ENCODE data around the gene EIF1. TPM values are rescaled to one million over a fixed set of nuclear protein-coding genes. Genes with fewer than 3 reads are reported as not detected.
"Not testable (repeated sequence)": the region's sequence is repeated elsewhere in the genome, so short reads cannot be mapped to it uniquely, and the experiment has no call there.

The EIF1 gene
- total and polyA plus RNA-seq, 5 donors from 2014 or later: 1,357 to 2,625 (median 1,546) TPM

GRCh38 chr17:41685753-41686152 is 2.9 kb upstream of the EIF1 start:
- not testable (repeated sequence) for H3K27ac Mint-ChIP-seq; H3K27ac ChIP-seq (ENCODE audit: insufficient read depth, low read length, poor library complexity, severe bottlenecking); H3K4me3 ChIP-seq (ENCODE audit: low read depth, low read length); ATAC-seq (ENCODE audit: low read depth in 2 of 2); DNase-seq; H3K9me3 ChIP-seq (ENCODE audit: control insufficient read depth in 2 of 2, low read length in 2 of 2); H3K9me3 Mint-ChIP-seq; H3K4me3 Mint-ChIP-seq; H3K27me3 ChIP-seq (ENCODE audit: control insufficient read depth, insufficient read depth, low read length)
- Histone ChIP-seq H3K36me3 (ENCODE audit: control insufficient read depth, insufficient read depth, low read length) (peaks cover 14% of the 10 kb centered on the region), H3K4me1 (ENCODE audit: control insufficient read depth, insufficient read depth, low read length, poor library complexity, severe bottlenecking) (peaks cover 21% of the 10 kb centered on the region)
- Mint-ChIP-seq H3K27me3 (peaks cover 25% of the 10 kb centered on the region), H3K4me1 (peaks cover 4 to 24% (median 13%) of the 10 kb centered on the region in 4 donors), H3K36me3 (peaks cover 13% of the 10 kb centered on the region)

- H3K4me1 Mint-ChIP-seq: peaks cover 4 to 29% (median 18%) of the 10 kb centered on the region in 4 donors
- H3K9me3 Mint-ChIP-seq: peaks cover 0 to 3% (median 0%) of the 10 kb centered on the region in 7 donors
- no peak overlapping the region for H3K4me3 ChIP-seq (ENCODE audit: low read depth, low read length)
- no peak for ATAC-seq (ENCODE audit: low read depth in 2 of 2)
- H3K4me1 ChIP-seq (ENCODE audit: control insufficient read depth, insufficient read depth, low read length, poor library complexity, severe bottlenecking): peaks cover 26% of the 10 kb centered on the region
- peaks cover 18% of the 10 kb centered on the region for H3K36me3 Mint-ChIP-seq
- H3K27ac Mint-ChIP-seq: peak overlapping the region in 1 of 3 donors; percentile 63
- no peak overlapping the region for H3K4me3 Mint-ChIP-seq
- H3K27me3 Mint-ChIP-seq: peaks cover 28% of the 10 kb centered on the region
- no peaks in the 10 kb centered on the region for H3K27me3 ChIP-seq (ENCODE audit: control insufficient read depth, insufficient read depth, low read length)
- no peak overlapping the region for H3K27ac ChIP-seq (ENCODE audit: insufficient read depth, low read length, poor library complexity, severe bottlenecking)
- DNase-seq: no peak
- no peaks in the 10 kb centered on the region for H3K9me3 ChIP-seq (ENCODE audit: control insufficient read depth in 2 of 2, low read length in 2 of 2)
- peaks cover 19% of the 10 kb centered on the region for H3K36me3 ChIP-seq (ENCODE audit: control insufficient read depth, insufficient read depth, low read length)
Observed at GRCh38 chr17:41686281-41686680, 2.4 kb upstream of the EIF1 start.

GRCh38 chr17:41687828-41688640 is 651 bp upstream of the EIF1 start:
- H3K27ac Mint-ChIP-seq: peak overlapping the region; percentile 98 to 100 (median 99)
- Histone ChIP-seq H3K4me1 (ENCODE audit: control insufficient read depth, insufficient read depth, low read length, poor library complexity, severe bottlenecking) (peaks cover 30% of the 10 kb centered on the region), H3K4me3 (ENCODE audit: low read depth, low read length) (peak overlapping the region; percentile 90), H3K36me3 (ENCODE audit: control insufficient read depth, insufficient read depth, low read length) (peaks cover 37% of the 10 kb centered on the region), H3K27ac (ENCODE audit: insufficient read depth, low read length, poor library complexity, severe bottlenecking) (peak overlapping the region; percentile 100), H3K9me3 (ENCODE audit: control insufficient read depth in 2 of 2, low read length in 2 of 2) (no peaks in the 10 kb centered on the region), H3K27me3 (ENCODE audit: control insufficient read depth, insufficient read depth, low read length) (no peaks in the 10 kb centered on the region)
- DNase-seq: peak in 2 of 3 donors; percentile 46 to 79
- peak; percentile 1 to 2 for ATAC-seq (ENCODE audit: low read depth in 2 of 2)
- peak overlapping the region; percentile 97 to 100 (median 98) for H3K4me3 Mint-ChIP-seq
- H3K27me3 Mint-ChIP-seq: peaks cover 24% of the 10 kb centered on the region
- H3K36me3 Mint-ChIP-seq: peaks cover 36% of the 10 kb centered on the region
- peaks cover 15 to 44% (median 30%) of the 10 kb centered on the region in 4 donors for H3K4me1 Mint-ChIP-seq
- H3K9me3 Mint-ChIP-seq: no peaks in the 10 kb centered on the region

DNA sequence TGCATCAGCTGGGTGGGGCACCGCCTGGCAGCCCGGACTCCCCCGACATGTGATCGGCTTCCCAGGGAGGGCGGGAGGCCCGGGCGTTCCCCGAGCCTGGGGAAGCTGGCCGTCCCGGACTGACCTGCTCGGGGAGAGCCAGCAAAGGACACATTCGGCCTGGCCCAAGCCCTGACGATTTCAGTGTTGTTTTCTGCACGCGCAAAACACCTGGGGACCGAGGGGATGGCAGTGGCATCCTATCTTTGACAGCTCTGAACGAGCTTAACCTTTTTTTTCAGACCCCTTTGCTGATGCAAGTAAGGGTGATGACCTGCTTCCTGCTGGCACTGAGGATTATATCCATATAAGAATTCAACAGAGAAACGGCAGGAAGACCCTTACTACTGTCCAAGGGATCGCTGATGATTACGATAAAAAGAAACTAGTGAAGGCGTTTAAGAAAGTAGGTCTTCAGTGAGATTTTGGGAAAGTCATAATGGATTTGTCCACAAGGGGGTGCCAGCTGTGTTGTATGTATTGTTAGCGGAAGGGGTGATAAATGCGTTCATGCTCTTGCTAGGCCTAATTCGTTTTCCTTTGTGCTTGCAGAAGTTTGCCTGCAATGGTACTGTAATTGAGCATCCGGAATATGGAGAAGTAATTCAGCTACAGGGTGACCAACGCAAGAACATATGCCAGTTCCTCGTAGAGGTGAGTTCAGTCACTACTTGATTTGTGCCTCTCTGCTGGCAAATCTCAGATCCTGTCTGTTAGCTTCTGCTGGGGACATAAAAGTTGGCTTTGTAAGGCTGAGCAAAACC is 1.0 kb downstream of the EIF1 start:
- Histone ChIP-seq H3K27ac (ENCODE audit: insufficient read depth, low read length, poor library complexity, severe bottlenecking) (peak overlapping the region; percentile 100), H3K36me3 (ENCODE audit: control insufficient read depth, insufficient read depth, low read length) (peaks cover 49% of the 10 kb centered on the region), H3K4me3 (ENCODE audit: low read depth, low read length) (peak overlapping the region; percentile 98), H3K4me1 (ENCODE audit: control insufficient read depth, insufficient read depth, low read length, poor library complexity, severe bottlenecking) (peaks cover 30% of the 10 kb centered on the region), H3K9me3 (ENCODE audit: control insufficient read depth in 2 of 2, low read length in 2 of 2) (no peaks in the 10 kb centered on the region), H3K27me3 (ENCODE audit: control insufficient read depth, insufficient read depth, low read length) (no peaks in the 10 kb centered on the region)
- Mint-ChIP-seq H3K4me1 (peaks cover 15 to 44% (median 33%) of the 10 kb centered on the region in 4 donors), H3K4me3 (peak overlapping the region; percentile 97 to 100 (median 98)), H3K27ac (peak overlapping the region; percentile 98 to 100 (median 99)), H3K27me3 (peaks cover 19% of the 10 kb centered on the region), H3K9me3 (no peaks in the 10 kb centered on the region), H3K36me3 (peaks cover 41% of the 10 kb centered on the region)
- peak; percentile 43 to 80 (median 68) for DNase-seq
- no peak for ATAC-seq (ENCODE audit: low read depth in 2 of 2)

DNA sequence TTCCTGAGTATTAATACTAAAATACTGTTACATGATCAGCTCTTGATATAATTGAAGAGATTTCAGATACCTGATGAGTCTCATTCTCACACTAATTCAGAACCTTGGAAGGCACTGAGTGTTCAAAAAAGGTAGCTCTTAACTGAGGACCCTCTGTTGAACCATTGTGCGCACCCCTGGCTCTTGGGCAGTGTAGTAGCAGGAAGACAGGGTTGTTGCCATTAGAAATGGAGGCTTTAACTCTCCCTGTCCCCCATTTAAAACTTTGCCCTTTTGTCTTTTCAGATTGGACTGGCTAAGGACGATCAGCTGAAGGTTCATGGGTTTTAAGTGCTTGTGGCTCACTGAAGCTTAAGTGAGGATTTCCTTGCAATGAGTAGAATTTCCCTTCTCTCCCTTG is 1.8 kb downstream of the EIF1 start:
- Mint-ChIP-seq H3K27ac (peak overlapping the region in 1 of 3 donors; percentile 98), H3K4me3 (peak overlapping the region; percentile 97 to 100 (median 98)), H3K9me3 (no peaks in the 10 kb centered on the region), H3K27me3 (peaks cover 19% of the 10 kb centered on the region), H3K4me1 (peaks cover 15 to 47% (median 33%) of the 10 kb centered on the region in 4 donors), H3K36me3 (peaks cover 44% of the 10 kb centered on the region)
- peak overlapping the region; percentile 100 for H3K27ac ChIP-seq (ENCODE audit: insufficient read depth, low read length, poor library complexity, severe bottlenecking)
- DNase-seq: no peak
- H3K27me3 ChIP-seq (ENCODE audit: control insufficient read depth, insufficient read depth, low read length): no peaks in the 10 kb centered on the region
- ATAC-seq (ENCODE audit: low read depth in 2 of 2): no peak
- peaks cover 30% of the 10 kb centered on the region for H3K4me1 ChIP-seq (ENCODE audit: control insufficient read depth, insufficient read depth, low read length, poor library complexity, severe bottlenecking)
- H3K36me3 ChIP-seq (ENCODE audit: control insufficient read depth, insufficient read depth, low read length): peaks cover 56% of the 10 kb centered on the region
- no peaks in the 10 kb centered on the region for H3K9me3 ChIP-seq (ENCODE audit: control insufficient read depth in 2 of 2, low read length in 2 of 2)
- peak overlapping the region; percentile 98 for H3K4me3 ChIP-seq (ENCODE audit: low read depth, low read length)

DNA sequence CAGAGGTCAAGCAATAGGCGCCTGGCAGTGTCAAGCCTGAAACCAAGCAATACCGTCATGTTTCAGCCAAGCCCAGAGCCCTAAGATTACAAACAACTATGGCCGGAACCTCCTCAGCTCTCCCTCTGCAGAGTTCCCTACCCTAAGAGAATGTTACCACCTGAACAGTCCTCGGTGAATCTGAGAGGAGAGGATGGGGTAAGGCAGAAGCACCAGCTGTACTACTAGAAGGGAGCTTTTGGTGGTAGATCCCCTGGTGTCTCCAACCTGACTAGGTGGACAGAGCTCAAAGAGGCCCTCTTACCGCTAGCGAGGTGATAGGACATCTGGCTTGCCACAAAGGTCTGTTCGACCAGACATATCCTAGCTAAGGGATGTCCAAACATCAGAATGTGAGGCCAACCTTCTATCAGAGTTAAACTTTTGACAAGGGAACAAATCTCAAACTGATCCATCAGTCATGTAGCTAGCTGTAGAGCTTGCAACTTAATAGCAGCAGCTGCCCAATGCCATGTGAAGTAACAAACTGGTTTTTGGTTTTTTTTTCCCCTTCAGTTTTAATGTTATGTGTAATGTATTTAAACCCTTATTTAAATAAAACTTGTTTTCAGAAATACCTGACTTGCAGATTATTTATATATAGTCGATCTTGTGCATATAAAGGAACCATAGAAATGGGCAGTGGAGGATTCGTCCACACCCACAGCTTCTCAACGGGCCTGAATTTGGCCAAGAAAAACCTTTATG is 2.5 kb downstream of the EIF1 start:
- H3K9me3 Mint-ChIP-seq: no peaks in the 10 kb centered on the region
- DNase-seq (peak in 1 of 3 donors; percentile 44), ATAC-seq (ENCODE audit: low read depth in 2 of 2) (no peak)
- Histone ChIP-seq H3K4me3 (ENCODE audit: low read depth, low read length) (peak overlapping the region; percentile 98), H3K9me3 (ENCODE audit: control insufficient read depth in 2 of 2, low read length in 2 of 2) (no peaks in the 10 kb centered on the region), H3K36me3 (ENCODE audit: control insufficient read depth, insufficient read depth, low read length) (peaks cover 56% of the 10 kb centered on the region), H3K27me3 (ENCODE audit: control insufficient read depth, insufficient read depth, low read length) (no peaks in the 10 kb centered on the region), H3K27ac (ENCODE audit: insufficient read depth, low read length, poor library complexity, severe bottlenecking) (peak overlapping the region; percentile 100), H3K4me1 (ENCODE audit: control insufficient read depth, insufficient read depth, low read length, poor library complexity, severe bottlenecking) (peaks cover 36% of the 10 kb centered on the region)
- H3K27me3 Mint-ChIP-seq: peaks cover 24% of the 10 kb centered on the region
- peaks cover 48% of the 10 kb centered on the region for H3K36me3 Mint-ChIP-seq
- peaks cover 15 to 52% (median 39%) of the 10 kb centered on the region in 4 donors for H3K4me1 Mint-ChIP-seq
- H3K27ac Mint-ChIP-seq: peak overlapping the region; percentile 48 to 98 (median 64)
- H3K4me3 Mint-ChIP-seq: peak overlapping the region; percentile 97 to 100 (median 98)

All from CD4-positive, CD25-positive, alpha-beta regulatory T cell (primary cell).